GF-D8 (cell line): ENCODE data around the gene GHRL.
"Not testable (repeated sequence)": the region's sequence is repeated elsewhere in the genome, so short reads cannot be mapped to it uniquely, and the experiment has no call there.

Source experiments
- DNase-seq: peaks from one replicate; lab custom pipeline; 2025; lab: John Stamatoyannopoulos, UW

The GHRL gene

GRCh38 chr3:10298064-10298463, 5.3 kb upstream of the GHRL start:
- not testable (repeated sequence) for DNase-seq

GRCh38 chr3:10294030-10294586, 1.4 kb upstream of the GHRL start:
- peak; percentile 17 for DNase-seq

- DNase-seq = no peak
These were observed 1.1 kb downstream of the GHRL start for GRCh38 chr3:10291641-10292040.

DNA sequence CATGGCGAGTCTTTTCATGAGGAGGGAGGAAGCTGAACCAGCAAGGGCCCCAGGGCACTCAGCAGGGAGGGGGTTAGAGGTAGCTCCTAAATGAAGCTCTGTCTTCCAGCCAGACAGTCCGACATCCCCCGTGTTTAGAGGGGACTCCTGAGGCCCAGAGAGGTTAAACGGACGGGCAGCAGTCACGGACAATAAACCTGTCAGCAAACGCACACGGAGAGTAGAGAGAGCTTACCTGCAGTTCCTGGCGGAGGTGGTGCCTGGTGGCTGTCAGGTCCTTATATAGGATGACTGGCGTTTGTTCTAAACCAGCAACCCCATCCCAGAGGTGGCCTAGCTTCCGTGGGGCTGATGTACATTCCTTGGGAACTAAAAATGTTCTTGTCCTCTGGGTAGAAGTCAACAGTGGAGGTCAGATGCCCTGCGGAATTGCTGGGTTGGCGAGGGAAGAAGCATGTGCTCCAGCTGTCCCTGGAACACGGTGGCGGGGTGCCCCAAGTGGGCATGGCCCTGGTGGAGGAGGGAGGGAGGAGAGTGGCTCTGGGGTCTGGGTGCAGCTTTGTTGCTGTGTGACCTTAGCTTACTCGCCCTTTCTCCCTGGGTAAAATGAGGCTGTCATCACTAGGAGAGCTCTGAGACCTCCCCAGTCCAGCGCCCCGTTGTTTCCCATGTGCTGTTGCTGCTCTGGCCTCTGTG, 2.1 kb downstream of the GHRL start:
- no peak for DNase-seq

DNA sequence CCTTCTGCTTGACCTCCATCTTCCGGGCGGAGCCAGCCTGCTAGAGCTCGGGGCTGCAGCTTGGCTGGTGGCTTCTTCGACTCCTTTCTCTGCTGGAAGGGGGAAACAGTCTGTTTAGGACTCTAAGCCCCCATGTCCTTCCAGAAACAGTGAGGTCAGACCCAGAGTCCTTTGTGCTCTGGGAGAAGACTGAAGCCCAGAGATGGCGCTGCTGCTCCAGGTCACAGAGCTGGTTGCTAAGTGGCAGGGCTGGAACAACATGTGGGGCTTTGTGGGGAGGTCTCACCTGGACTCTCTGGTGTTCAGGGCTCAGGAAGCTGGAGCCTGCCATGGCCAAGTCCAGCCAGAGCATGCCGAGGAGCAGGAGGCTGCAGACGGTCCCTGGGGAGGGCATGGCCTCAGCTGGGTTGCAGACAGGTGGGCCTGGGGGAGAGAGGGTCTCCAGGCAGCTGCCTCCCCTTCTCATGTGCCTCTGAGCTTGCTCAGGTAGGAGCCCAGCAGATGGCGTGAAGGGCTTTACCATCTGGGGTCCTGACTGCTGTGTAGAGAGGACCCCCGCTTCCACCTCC, 2.9 kb downstream of the GHRL start:
- DNase-seq = no peak

DNA sequence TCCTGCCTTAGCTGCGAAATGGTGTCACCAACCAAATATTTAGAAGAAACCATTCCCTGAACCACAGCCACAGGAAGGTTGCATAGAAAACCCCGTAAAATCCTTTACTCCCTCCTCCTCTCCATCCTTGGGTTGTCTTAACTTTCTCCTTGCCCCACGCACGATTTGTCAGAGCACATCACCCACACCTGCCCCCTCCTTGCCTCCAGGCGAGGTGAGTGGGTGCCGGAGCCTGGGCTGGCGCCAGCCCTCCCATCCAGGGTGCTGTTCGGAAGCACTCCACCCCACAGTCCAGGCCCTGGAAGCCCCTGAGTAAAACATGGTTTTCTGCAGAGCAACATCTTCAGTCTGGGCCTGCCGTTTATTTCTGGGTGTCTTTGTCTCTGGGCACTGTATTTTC, 3.7 kb downstream of the GHRL start:
- DNase-seq = no peak

GRCh38 chr3:10288575-10288960, 4.2 kb downstream of the GHRL start:
- DNase-seq = no peak

DNA sequence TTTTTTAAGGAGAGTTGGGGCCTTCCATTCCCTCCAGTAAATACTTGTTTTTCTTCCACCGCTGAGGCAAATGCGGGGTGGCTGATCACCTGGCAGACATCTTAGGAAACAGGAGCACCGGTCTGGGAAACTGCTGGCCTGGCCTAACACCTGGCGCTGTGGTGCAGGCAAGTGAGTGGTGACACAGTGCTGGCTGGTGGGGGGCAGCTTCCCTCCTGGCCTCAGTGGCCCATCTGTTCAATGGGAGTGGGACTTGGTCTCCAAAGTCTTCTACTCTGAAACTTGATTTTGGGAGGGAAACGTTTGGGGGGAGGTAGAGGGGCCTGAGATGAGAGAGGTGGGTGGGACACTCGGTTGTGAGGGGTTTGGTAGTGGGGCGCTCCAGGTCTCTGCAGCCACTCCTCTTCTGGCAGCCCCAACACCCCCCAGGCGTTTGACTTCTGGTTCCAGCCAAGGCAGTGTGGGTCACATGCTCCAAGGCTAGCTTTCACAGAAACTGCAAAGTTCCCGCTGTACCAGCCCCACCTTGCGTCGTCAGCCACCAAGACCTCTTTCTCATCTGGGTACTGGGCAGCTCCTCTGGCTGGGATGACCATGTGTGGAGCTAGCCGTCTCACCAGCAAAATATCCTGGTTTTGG, 4.7 kb downstream of the GHRL start:
- no peak for DNase-seq

DNA sequence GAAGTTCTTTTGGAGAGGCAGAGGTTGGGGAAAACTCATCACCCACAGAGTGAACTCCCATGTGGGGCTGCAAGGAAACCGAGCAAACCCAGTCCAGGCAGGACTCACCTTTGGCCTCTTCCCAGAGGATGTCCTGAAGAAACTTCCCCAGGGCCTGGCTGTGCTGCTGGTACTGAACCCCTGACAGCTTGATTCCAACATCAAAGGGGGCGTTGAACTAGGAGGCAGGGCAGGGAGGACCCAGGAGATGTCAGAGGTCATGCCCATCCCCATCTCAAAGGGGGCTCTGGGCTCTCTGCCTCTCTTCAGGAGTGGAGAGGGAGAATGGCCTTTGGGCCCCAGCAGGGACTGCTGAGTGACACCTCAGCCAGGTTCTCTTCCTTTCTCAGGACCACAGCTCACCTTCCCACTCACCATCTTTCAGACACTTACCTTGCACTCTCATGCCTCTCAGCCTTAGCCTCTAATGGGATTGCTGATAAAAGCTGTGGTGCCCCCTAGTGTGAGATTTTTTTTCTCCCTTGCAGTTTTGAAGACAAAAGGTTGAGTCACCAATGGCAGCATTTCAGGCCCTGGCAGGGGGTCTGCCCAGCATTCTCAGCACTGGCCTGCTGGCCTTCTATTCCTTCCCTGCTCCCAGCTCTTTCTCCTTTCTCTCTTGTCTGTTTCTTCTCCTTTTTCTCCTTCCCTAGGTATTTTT, 6.0 kb downstream of the GHRL start:
- no peak for DNase-seq

- DNase-seq = no peak
These were observed 6.6 kb downstream of the GHRL start for GRCh38 chr3:10286133-10286524.

DNA sequence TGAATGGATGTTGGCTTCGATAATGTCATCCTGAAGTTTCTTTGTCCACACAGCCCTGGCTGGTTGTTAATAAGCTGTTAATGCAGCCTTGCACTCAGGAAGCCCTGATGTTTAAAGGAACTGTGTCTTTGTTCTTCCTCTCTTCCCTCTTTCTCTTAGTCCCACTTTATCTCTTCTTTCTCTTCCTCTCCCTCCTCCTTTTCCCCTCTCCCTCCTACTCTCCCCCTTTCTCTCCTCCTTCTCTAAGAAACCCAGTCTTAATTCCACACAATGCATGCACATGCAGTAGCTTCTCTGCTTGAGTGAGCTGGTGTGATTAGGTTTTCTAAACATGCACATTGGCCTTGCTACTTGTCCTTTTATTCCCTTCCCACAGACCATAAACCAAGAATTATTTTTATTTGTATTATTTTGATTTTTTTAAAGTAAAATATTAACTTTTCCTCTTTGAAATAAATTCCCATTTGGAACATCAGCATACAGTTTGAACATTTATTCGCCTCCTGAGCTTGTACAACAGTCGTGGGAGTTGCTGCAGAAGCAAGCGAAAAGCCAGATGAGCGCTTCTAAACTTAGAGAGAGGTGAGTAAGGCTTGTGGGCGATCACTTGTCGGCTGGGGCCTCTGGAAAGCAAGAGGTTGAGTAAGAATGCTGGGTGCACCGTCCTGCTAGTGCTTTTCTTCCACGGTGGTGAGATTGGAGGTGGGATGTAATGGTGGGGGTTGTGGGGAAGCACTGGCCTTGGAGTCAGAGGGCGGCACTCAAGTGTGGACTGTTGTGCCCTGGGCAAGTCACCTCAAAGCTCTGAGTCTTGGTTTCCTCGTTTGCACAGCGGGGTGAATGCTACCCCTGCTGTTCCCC, 7.2 kb downstream of the GHRL start:
- no peak for DNase-seq

- no peak for DNase-seq
These were observed 8.3 kb downstream of the GHRL start for GRCh38 chr3:10284496-10284895.

- DNase-seq = no peak
These were observed 9.1 kb downstream of the GHRL start for GRCh38 chr3:10283638-10284037.

GRCh38 chr3:10281951-10282350, 10.8 kb downstream of the GHRL start:
- DNase-seq = no peak

GRCh38 chr3:10280571-10280970, 12.2 kb downstream of the GHRL start:
- no peak for DNase-seq

GRCh38 chr3:10280177-10280529, 12.6 kb downstream of the GHRL start:
- no peak for DNase-seq

DNA sequence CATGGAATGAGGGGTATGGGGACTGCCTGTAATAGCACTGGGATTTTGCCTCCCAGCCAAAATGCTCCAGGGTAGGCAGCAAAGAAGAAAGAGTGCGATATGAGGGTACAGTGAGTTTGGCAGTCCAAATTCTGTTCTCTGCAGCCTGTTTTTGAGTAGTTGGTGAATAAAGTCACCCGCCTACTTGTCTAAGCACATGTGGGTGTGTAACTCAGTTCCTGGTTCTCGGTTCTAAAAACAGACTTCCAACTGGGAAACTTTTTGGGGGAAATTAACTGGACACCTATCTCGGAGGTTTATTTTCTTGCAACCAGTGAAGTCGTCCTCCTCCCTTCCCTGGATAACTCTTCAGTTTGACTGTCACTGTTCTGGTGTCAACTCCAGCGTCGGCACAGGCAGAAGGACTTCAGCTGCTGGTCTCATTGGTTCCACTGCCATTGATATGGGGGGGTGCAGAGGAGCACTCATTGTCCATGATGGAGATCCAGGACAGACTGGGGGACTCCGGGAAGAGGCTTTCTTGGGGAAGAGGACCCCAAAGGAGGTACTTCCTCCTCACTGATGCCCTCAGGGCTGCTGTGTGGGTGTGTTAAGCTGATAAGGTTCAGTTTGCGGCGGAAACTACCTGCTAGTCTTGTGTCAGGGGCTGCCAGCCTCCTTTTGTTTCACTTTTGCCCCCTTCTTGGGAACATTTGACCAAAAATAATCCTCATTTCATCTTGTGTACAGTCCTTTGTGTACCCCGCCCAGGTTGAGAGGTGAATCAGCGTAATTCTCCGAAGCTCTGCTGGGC, 13.2 kb downstream of the GHRL start:
- no peak for DNase-seq

DNA sequence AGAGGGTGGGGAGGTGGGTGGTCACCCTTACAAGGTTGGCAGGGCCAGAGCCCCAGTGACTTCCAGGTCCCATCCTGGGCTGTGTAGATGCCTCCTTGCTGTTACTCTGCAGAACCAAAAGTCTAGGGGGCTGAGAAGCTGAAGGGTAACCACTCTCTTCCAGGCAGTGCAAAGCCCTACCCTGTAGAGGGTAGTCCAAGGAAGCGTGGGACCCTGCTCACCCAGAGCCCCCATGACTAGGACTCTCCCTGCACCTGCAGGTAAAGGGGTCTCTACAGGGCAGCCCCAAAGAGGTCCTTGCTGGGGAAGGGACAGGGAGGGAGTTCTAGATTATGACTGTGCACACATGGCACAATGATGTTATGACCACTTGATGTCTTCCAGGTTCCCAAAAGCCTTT, 14.2 kb downstream of the GHRL start:
- DNase-seq = no peak

- no peak for DNase-seq
These were observed 15.6 kb downstream of the GHRL start for GRCh38 chr3:10277115-10277625.

DNA sequence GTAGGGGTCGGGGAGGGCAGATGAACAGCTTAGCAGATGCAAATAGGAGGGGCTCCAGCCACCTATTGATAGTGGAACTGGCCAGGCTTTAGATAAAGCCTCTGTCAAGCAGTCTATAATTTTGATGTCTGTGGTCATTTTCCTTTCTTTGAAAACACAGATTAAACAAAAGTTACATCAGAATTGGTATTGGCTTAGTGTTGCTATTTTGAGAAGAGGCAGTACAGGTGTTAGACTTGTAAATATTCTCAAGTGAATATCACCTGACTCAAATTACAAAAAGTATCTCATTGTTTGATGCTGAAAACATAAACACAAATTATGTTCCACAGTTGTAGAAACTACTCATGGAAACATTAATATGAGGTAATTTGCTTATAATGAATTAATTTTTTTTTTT, 18.1 kb downstream of the GHRL start:
- no peak for DNase-seq
